GM12878 (cell line): ENCODE measurements around the gene CTSC. TPM values are rescaled to one million over a fixed set of nuclear protein-coding genes. Genes with fewer than 3 reads are reported as not detected.
A peak's percentile ranks its signal among the peaks of the same experiment; 100 is the strongest.

ENCODE experiments used
- ATAC-seq: fragments of 200-7000 bp; cut with Tn5 transposase; 3 replicates; pipeline ENCODE4 v1.9.1; 2020; ENCODE audit warnings: mild to moderate bottlenecking, moderate library complexity
- BruUV-seq: library from RNA; stranded (reverse); fragments of 400-500 nt; replicated peaks from 2 replicates; lab custom pipeline; 2021; lab: Mats Ljungman, UMichigan
- CTCF ChIA-PET: fragments of 300-600 bp; sonication (Branson Sonifier 250); formaldehyde crosslinking; extraction: SDS; loops from one replicate; lab custom pipeline; 2021; ENCODE audit warnings: inconsistent platforms; lab: Yijun Ruan, JAX
- POLR2A ChIA-PET: fragments of 350-600 bp; formaldehyde crosslinking; extraction: SDS; loops from one replicate; lab custom pipeline; 2021; ENCODE audit warnings: inconsistent platforms; lab: Charles Lee
- RAD21 ChIA-PET: fragments of 300-600 bp; sonication (Branson Sonifier 250); formaldehyde crosslinking; loops from one replicate; lab custom pipeline; 2023; ENCODE audit warnings: antibody characterized with exemption; ENCODE audit not compliant: unreplicated experiment; lab: Charles Lee
- SMC1A ChIA-PET: fragments of 300-600 bp; sonication (Branson Sonifier 250); formaldehyde crosslinking; loops from one replicate; lab custom pipeline; 2023; ENCODE audit not compliant: unreplicated experiment, uncharacterized antibody; lab: Charles Lee
- DNase-seq: peaks from one replicate; pipeline ENCODE4 v3.0.0-alpha.2; 2011; ENCODE audit warnings: low read depth, low spot score
- FAIRE-seq: peaks from 3 replicates; lab custom pipeline; 2011; peaks lifted over from hg19 to GRCh38; lab: Jason Lieb, UNC
- H2AFZ ChIP-seq: 2 replicates; pipeline ENCODE4 v1.6.0; 2011; ENCODE audit warnings: low read depth, low read length, control low read depth; ENCODE audit not compliant: control insufficient read depth
- H3K27ac ChIP-seq: 2 replicates; pipeline ENCODE4 v1.5.1; 2011; ENCODE audit warnings: control low read depth; ENCODE audit not compliant: control insufficient read depth, insufficient read depth
- H3K27me3 ChIP-seq, 2 experiments: replicated peaks in 1 of 2; 2 replicates each; pipeline versions ENCODE4 v1.6.0 to v1.6.1; 2011; ENCODE audit warnings: low read length in 1 of 2; ENCODE audit not compliant: control insufficient read depth in 2 of 2, insufficient read depth in 2 of 2
- H3K36me3 ChIP-seq, 2 experiments: 2 replicates each; pipeline ENCODE4 v1.5.1; 2011; ENCODE audit warnings: low read length in 1 of 2; ENCODE audit not compliant: control insufficient read depth in 2 of 2, insufficient read depth in 2 of 2
- H3K4me1 ChIP-seq: 2 replicates; pipeline ENCODE4 v1.6.1; 2011; ENCODE audit warnings: mild to moderate bottlenecking, low read length, moderate library complexity, mixed read lengths; ENCODE audit not compliant: control insufficient read depth, insufficient read depth
- H3K4me2 ChIP-seq: 2 replicates; pipeline ENCODE4 v1.6.0; 2011; ENCODE audit warnings: control low read depth; ENCODE audit not compliant: control insufficient read depth, insufficient read depth
- H3K4me3 ChIP-seq: fragments of 200-600 bp; sonication (generic); 2 replicates; pipeline ENCODE4 v1.5.1; 2016
- H3K79me2 ChIP-seq: 2 replicates; pipeline ENCODE4 v1.6.0; 2011; ENCODE audit warnings: low read length; ENCODE audit not compliant: control insufficient read depth, insufficient read depth
- H3K9ac ChIP-seq: 2 replicates; pipeline ENCODE4 v1.8.0; 2011; ENCODE audit warnings: low read length, control low read depth, mixed read lengths; ENCODE audit not compliant: control insufficient read depth, insufficient read depth
- H3K9me3 ChIP-seq: replicated peaks from 3 replicates; pipeline ENCODE4 v1.5.1; 2011; ENCODE audit warnings: mild to moderate bottlenecking, low read length; ENCODE audit not compliant: control insufficient read depth, insufficient read depth
- H4K20me1 ChIP-seq: 2 replicates; pipeline ENCODE4 v1.6.0; 2011; ENCODE audit not compliant: control insufficient read depth, insufficient read depth
- ATF3 ChIP-seq: IDR thresholded peaks from 2 replicates; pipeline ENCODE4 v1.6.1; 2011; ENCODE audit warnings: low read depth, mild to moderate bottlenecking, low read length, moderate library complexity, borderline replicate concordance; ENCODE audit errors: extremely low read depth
- CREB1 ChIP-seq: IDR thresholded peaks from 2 replicates; pipeline ENCODE4 v1.6.1; 2012; ENCODE audit warnings: low read depth, mild to moderate bottlenecking, inconsistent platforms
- JUNB ChIP-seq: IDR thresholded peaks from 2 replicates; pipeline ENCODE4 v1.6.1; 2016; ENCODE audit warnings: antibody characterized with exemption, mild to moderate bottlenecking
- NFIC ChIP-seq: IDR thresholded peaks from 2 replicates; pipeline ENCODE4 v1.6.1; 2012; ENCODE audit warnings: low read depth, mild to moderate bottlenecking, inconsistent platforms, low read length, moderate library complexity
- NR2F1 ChIP-seq: fragments of 450-650 bp; conservative IDR thresholded peaks from 2 replicates; pipeline ENCODE4 v1.6.1; 2017; ENCODE audit warnings: mild to moderate bottlenecking
- RAD51 ChIP-seq: fragments of 450-650 bp; IDR thresholded peaks from 2 replicates; pipeline ENCODE4 v1.6.1; 2016; ENCODE audit warnings: moderate library complexity, mild to moderate bottlenecking, inconsistent platforms
- RBBP5 ChIP-seq: fragments of 200-600 bp; sonication (generic); conservative IDR thresholded peaks from 2 replicates; pipeline ENCODE4 v1.6.1; 2016
- TCF12 ChIP-seq: IDR thresholded peaks from 2 replicates; pipeline ENCODE4 v1.6.1; 2011; ENCODE audit warnings: low read depth, mild to moderate bottlenecking, low read length
- WGBS: methylation state at CpG from one replicate; pipeline ENCODE4 v1.1.6; 2016; ENCODE audit warnings: low lambda C conversion rate; ENCODE audit not compliant: insufficient replicate concordance, insufficient coverage; ENCODE audit errors: missing lambda C conversion rate; 5-methylcytosine and 5-hydroxymethylcytosine counted together
- in situ Hi-C: fragments of 300-500 bp; cut with MboI; formaldehyde crosslinking; loops from 9 replicates; pipeline ENCODE4 v1.14.3; 2018; ENCODE audit warnings: mixed read lengths
- intact Hi-C: fragments of 100-400 bp; cut with micrococcal nuclease; formaldehyde crosslinking; loops from one replicate; pipeline ENCODE4 v1.14.2; 2022; ENCODE audit not compliant: unreplicated experiment
- polyA plus RNA-seq, 11 experiments: library from polyadenylated mRNA; depleted of rRNA in 4 of 11; unstranded in 6 of 11; stranded (reverse) in 5 of 11; fragments of >200 nt; fragmentation: Nextera tagmentation in 4 of 11; fragmentation: Illumina TruSeq in 1 of 11; extraction: Ambion mirVana in 4 of 11; extraction: Trizol in 1 of 11; gene quantifications; 1 replicate in 1 of 11; 2 replicates in 10 of 11; pipeline versions ENCODE4 v1.2.1 to v1.2.3, GENCODE V29; 2011 to 2016; ENCODE audit warnings: inconsistent platforms in 2 of 11, missing spikeins in 2 of 11, low read depth in 1 of 11
- total RNA-seq, 4 experiments: library from RNA; depleted of rRNA in 3 of 4; stranded (reverse); fragments of >200 nt in 3 of 4; fragmentation: Illumina TruSeq in 1 of 4; extraction: Trizol in 1 of 4; gene quantifications; 2 replicates each; pipeline versions ENCODE4 v1.2.1 to v1.2.3, GENCODE V29; 2013 to 2021

Gene CTSC
- total and polyA plus RNA-seq, 10 of the 15 experiments (the other 5 are each of a cell fraction or from before 2014, with no cell fraction given) = 289 to 1,123 (median 430) TPM

GRCh38 chr11:88367310-88367709, 29.8 kb upstream of the CTSC start:
- DNase-seq (no peak), FAIRE-seq (no peak), ATAC-seq (no peak)
- in situ Hi-C loops = no loop called here
- Histone ChIP-seq H3K27ac (no peak overlapping the region), H3K79me2 (no peaks in the 10 kb centered on the region), H3K36me3 (no peaks in the 10 kb centered on the region), H3K9ac (no peak overlapping the region), H4K20me1 (no peaks in the 10 kb centered on the region), H2AFZ (no peak overlapping the region), H3K4me3 (no peak overlapping the region), H3K4me2 (no peak overlapping the region), H3K4me1 (peaks cover 10% of the 10 kb centered on the region), H3K27me3 (no peaks in the 10 kb centered on the region), H3K9me3 (no peaks in the 10 kb centered on the region; the same call in 2 of the 3 replicates)
- TF ChIP-seq RAD51 (no peak), CREB1 (no peak), TCF12 (no peak), ATF3 (no peak)
- ChIA-PET RAD21 (interaction anchor here (0.7 kb wide), 1 partner anchor 39 kb away, joined by 3 read pairs; no protein-coding TSS in a partner anchor), SMC1A (interaction anchor here (1.2 to 2.7 kb wide), 4 partner anchors 9 to 17 kb away, joined by 3 to 11 read pairs (median 4); no protein-coding TSS in a partner anchor), CTCF (interaction anchor here (1.0 to 1.1 kb wide), 2 partner anchors 62 to 115 kb away, joined by 3 read pairs; no protein-coding TSS in a partner anchor), POLR2A (no interaction called here)
- intact Hi-C loops = no loop called here
- WGBS = 80% methylated on average over 3 of the region's 3 CpGs
- BruUV-seq = no TSS peak

- Histone ChIP-seq H2AFZ (no peak overlapping the region), H3K27ac (peak overlapping the region; percentile 49)
- 96% methylated on average over 2 of the region's 2 CpGs for WGBS
- peak; percentile 55; the same call in 1 of the 2 replicates for TF ChIP-seq JUNB
- TF ChIP-seq NR2F1 = no peak
- no peak for TF ChIP-seq ATF3
- TF ChIP-seq NFIC = 0 out of 2 replicates have a peak, but pooled peaks have one; percentile 43
- TF ChIP-seq RBBP5 = no peak
- TF ChIP-seq, all 136 proteins: peak for 2
- no peak overlapping the region for H3K4me3 ChIP-seq
- H3K9me3 ChIP-seq = no peaks in the 10 kb centered on the region
- no peak for DNase-seq
- intact Hi-C loops (no loop called here), in situ Hi-C loops (no loop called here)
- no peaks in the 10 kb centered on the region for H3K36me3 ChIP-seq
- no peak overlapping the region for H3K4me2 ChIP-seq
- H3K79me2 ChIP-seq = peaks cover 6% of the 10 kb centered on the region
- H3K27me3 ChIP-seq = no peaks in the 10 kb centered on the region
- H3K9ac ChIP-seq = no peak overlapping the region
- ChIA-PET CTCF (no interaction called here), POLR2A (no interaction called here), RAD21 (no interaction called here), SMC1A (interaction anchor here (1.3 kb wide), 1 partner anchor 53 kb away, joined by 3 read pairs; no protein-coding TSS in a partner anchor)
- no peaks in the 10 kb centered on the region for H4K20me1 ChIP-seq
- FAIRE-seq = no peak
- peak; percentile 33 for ATAC-seq
- peaks cover 22% of the 10 kb centered on the region for H3K4me1 ChIP-seq
- no TSS peak for BruUV-seq
Observed at GRCh38 chr11:88363648-88364065, 26.1 kb upstream of the CTSC start.
